ACHN (cell line): Measurements from ENCODE around the gene NMNAT3.

Source experiments
- DNase-seq: peaks from one replicate; pipeline ENCODE4 v3.0.0-alpha.2; 2015
- in situ Hi-C: cut with HindIII; loops from 2 replicates; pipeline ENCODE4 v1.10.0; 2017; ENCODE audit warnings: low sequenced_read_pairs, low pct_ligation_motif_present, low pct_unique_long_range_greater_than_20kb

The NMNAT3 gene

GRCh38 chr3:139518306-139518705 is 159.5 kb downstream of the NMNAT3 start:
- in situ Hi-C loops = no loop called here
- no peak for DNase-seq

GRCh38 chr3:139517321-139518065 is 160.3 kb downstream of the NMNAT3 start:
- DNase-seq = no peak
- in situ Hi-C loops = no loop called here

DNA sequence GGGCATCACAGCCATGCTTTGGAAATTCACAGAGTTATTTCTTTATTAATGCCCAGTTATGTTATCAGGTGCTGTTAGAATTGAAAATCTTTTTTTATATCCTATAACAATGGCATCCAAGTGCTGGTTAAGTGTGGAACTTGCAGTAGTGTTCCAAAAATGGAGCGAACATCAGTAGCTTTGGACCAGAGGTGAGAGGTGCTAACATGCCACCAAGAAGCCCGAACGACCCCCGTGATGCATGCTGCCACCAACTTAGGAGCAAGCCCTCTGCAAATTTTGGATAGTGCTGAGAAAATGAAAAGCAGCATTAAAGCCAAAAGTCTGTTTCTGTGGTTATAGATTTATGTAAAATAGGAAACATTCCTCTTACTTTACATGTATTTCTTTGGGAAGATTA is 163.0 kb downstream of the NMNAT3 start:
- in situ Hi-C loops = no loop called here
- DNase-seq = no peak
